BLaER1 treated with 17β-estradiol and CSF1 and Interleukin-3, amounts not matched to agents 10 nM and 100 nM (cell line): ENCODE results near the gene NAB2.

Experiments used
- H3K27ac ChIP-seq, 11 experiments: shearing (Covaris generic); formaldehyde crosslinking; 2 replicates each; pipeline ENCODE4 v1.8.1; 2022
- H3K27me3 ChIP-seq, 11 experiments: shearing (Covaris generic); formaldehyde crosslinking; 2 replicates each; pipeline ENCODE4 v1.8.1; 2022
- H3K36me3 ChIP-seq, 11 experiments: shearing (Covaris generic); formaldehyde crosslinking; 2 replicates each; pipeline ENCODE4 v1.8.1; 2022
- H3K4me1 ChIP-seq, 10 experiments: shearing (Covaris generic); formaldehyde crosslinking; 2 replicates each; pipeline ENCODE4 v1.8.1; 2022
- H3K4me2 ChIP-seq, 11 experiments: shearing (Covaris generic); formaldehyde crosslinking; 2 replicates each; pipeline ENCODE4 v1.8.1; 2022
- H3K4me3 ChIP-seq, 10 experiments: shearing (Covaris generic); formaldehyde crosslinking; 2 replicates each; pipeline ENCODE4 v1.8.1; 2022
- H3K9ac ChIP-seq, 11 experiments: shearing (Covaris generic); formaldehyde crosslinking; 2 replicates each; pipeline ENCODE4 v1.8.1; 2022
- H3K9me3 ChIP-seq, 11 experiments: shearing (Covaris generic); formaldehyde crosslinking; replicated peaks in 1 of 11; 2 replicates each; pipeline ENCODE4 v1.8.1; 2022
- H4K20me1 ChIP-seq, 11 experiments: shearing (Covaris generic); formaldehyde crosslinking; 2 replicates each; pipeline ENCODE4 v1.8.1; 2022
- Cebpa-rat ChIP-seq, 11 experiments: shearing (Covaris generic); IDR thresholded peaks; 2 replicates each; pipeline ENCODE4 v1.8.1; 2022

NAB2 gene, protein sequence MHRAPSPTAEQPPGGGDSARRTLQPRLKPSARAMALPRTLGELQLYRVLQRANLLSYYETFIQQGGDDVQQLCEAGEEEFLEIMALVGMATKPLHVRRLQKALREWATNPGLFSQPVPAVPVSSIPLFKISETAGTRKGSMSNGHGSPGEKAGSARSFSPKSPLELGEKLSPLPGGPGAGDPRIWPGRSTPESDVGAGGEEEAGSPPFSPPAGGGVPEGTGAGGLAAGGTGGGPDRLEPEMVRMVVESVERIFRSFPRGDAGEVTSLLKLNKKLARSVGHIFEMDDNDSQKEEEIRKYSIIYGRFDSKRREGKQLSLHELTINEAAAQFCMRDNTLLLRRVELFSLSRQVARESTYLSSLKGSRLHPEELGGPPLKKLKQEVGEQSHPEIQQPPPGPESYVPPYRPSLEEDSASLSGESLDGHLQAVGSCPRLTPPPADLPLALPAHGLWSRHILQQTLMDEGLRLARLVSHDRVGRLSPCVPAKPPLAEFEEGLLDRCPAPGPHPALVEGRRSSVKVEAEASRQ

DNA sequence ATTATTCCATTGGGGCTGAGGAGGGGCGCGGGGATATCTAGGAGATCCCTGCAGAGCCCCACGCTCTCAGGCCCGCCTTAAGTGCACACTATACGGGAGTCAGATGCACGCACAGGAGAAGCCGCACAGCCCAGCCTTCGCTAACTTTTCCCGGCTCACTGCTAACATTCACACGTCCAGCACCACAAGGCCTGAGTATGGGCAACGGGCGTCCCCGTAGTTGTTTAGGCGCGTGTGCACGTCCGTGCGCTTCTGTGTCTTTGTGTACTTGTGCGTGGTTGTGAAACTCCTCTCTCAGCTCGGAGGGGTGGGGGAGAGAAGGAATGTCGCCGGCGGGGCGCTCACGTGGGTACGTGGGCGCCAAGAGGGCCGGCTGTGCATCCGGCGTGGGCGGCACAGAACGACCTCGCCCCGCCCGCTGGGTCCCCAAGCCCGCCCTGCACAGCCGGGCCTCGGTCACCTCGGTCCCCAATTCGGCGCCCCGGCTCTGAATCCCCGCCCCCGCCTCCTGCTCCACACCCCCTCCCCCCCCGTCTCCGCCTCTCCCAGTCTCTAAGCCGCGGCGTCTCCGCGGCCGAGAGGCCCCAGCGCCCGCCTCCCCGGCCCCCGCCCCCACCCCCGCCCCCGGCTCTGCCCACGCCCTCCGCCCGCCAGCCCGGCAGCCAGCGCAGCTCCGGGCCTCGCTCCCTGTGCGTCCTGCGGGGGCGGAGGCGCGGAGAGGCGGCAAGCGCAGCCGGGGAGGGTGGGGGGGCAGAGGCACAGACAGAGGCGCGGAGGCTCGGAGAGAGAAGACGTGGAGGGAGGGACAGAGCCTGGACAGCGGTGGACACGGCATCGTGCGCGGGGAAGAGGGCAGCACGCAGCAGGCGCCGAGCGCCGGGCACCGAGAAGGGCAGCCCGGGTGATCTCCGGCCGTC, at the start of gene NAB2:
Gene NAB2 (plus strand): TSS at position 761 of the 917 bp plus-strand sequence. CDS start 158 bp downstream, outside the sequence.
- peak within 1 kb of the TSS; percentile 93 to 99 (median 97) for H3K9ac ChIP-seq
- peaks cover 34 to 41% (median 37%) of the 10 kb centered on the region in 11 experiments for H4K20me1 ChIP-seq
- peak within 1 kb of the TSS; percentile 94 to 100 (median 98) for H3K4me2 ChIP-seq
- peak within 1 kb of the TSS; percentile 74 to 98 (median 90) for H3K4me3 ChIP-seq
- H3K4me1 ChIP-seq: peaks cover 50 to 64% (median 56%) of the 10 kb centered on the region in 10 experiments
- no peaks in the 10 kb centered on the region for H3K27me3 ChIP-seq
- peak in 8 of 11 experiments; percentile 30 to 84 (median 52); a peak in 10 of 22 replicates for TF ChIP-seq Cebpa-rat (IDR thresholded peaks at IDR 0.05)
- peaks cover 28 to 33% (median 31%) of the 10 kb centered on the region in 11 experiments for H3K36me3 ChIP-seq
- no peaks in the 10 kb centered on the region for H3K9me3 ChIP-seq
- peak within 1 kb of the TSS; percentile 94 to 100 (median 99) for H3K27ac ChIP-seq

DNA sequence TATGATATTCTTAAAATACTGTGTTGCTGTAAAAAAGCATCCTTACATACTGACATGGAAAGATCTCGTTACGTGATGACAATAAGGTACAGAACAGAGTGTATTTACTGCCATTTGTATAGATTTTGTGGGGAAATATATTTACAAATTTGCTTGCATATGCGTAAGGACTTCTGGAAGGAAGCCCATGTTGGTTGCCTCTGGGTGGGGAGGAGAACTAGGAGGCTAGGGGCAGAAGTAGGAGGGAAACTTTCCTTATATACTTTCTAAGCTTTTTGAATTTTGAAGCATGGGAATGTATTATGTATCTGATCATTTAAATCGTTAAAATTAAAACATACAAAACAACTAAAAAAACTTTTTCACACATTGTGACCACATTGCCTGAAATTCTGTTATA, 48.7 kb upstream of the NAB2 start:
- peaks cover 0 to 24% (median 4%) of the 10 kb centered on the region in 10 experiments; a peak in 9 of 20 replicates for H3K4me1 ChIP-seq
- H3K9me3 ChIP-seq: no peaks in the 10 kb centered on the region
- H3K4me2 ChIP-seq: peak overlapping the region in 3 of 11 experiments; percentile 13 to 55 (median 36); a peak in 2 of 22 replicates
- H3K27ac ChIP-seq: no peak overlapping the region
- no peaks in the 10 kb centered on the region for H3K36me3 ChIP-seq
- no peak for TF ChIP-seq Cebpa-rat (IDR thresholded peaks at IDR 0.05)
- no peaks in the 10 kb centered on the region for H4K20me1 ChIP-seq
- no peak overlapping the region for H3K4me3 ChIP-seq
- H3K9ac ChIP-seq: no peak overlapping the region
- H3K27me3 ChIP-seq: no peaks in the 10 kb centered on the region

DNA sequence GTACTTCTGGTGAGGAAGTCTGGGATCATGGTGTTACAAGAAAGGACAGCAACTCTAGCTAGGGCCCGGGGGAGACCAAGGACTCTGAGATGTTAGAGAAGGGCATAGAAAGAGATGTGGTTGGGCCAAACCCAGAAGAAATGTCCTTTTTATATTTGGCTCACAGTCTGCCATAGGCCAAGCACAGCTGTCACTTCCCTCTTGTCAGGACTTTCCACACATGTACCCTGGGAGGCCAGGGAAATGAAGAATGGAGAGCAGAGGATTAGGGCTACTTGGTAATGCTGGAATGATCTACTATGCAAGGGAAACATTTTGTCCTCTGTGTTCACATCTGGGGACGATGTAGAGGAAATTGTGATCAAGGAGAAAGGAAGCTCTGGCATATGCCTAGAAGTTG, 48.2 kb upstream of the NAB2 start:
- TF ChIP-seq Cebpa-rat (IDR thresholded peaks at IDR 0.05): no peak
- H3K27me3 ChIP-seq: no peaks in the 10 kb centered on the region
- H3K9me3 ChIP-seq: no peaks in the 10 kb centered on the region
- H3K4me2 ChIP-seq: peak overlapping the region in 3 of 11 experiments; percentile 13 to 55 (median 36); a peak in 5 of 22 replicates
- no peaks in the 10 kb centered on the region for H3K36me3 ChIP-seq
- no peak overlapping the region for H3K27ac ChIP-seq
- H3K4me3 ChIP-seq: no peak overlapping the region
- H3K9ac ChIP-seq: no peak overlapping the region
- H3K4me1 ChIP-seq: peaks cover 0 to 30% (median 5%) of the 10 kb centered on the region in 10 experiments; a peak in 10 of 20 replicates
- H4K20me1 ChIP-seq: no peaks in the 10 kb centered on the region

DNA sequence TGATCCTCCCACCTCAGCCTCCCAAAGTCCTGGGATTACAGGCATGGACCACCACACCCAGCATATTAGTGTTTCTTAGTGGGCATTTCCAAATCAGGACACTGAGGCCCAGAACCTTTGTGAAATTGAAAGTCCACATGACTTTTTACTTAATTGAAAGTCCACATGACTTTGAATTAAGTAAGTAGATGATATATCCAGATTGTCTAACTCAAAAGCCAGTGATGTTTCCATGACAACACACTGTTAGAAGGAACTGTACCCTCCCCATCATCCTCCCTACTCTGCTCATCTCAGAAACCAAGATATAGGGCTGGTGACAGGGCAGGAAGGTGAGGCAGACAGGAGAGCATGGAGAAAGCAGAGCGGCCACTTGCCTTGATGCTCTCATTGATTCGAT, 46.2 kb upstream of the NAB2 start:
- Histone ChIP-seq H3K4me1 (peaks cover 8 to 49% (median 24%) of the 10 kb centered on the region in 10 experiments; a peak in 18 of 20 replicates), H3K9ac (no peak overlapping the region), H3K4me3 (no peak overlapping the region), H3K27ac (no peak overlapping the region), H4K20me1 (no peaks in the 10 kb centered on the region; a peak in 1 of 22 replicates), H3K36me3 (no peaks in the 10 kb centered on the region), H3K4me2 (no peak overlapping the region), H3K27me3 (no peaks in the 10 kb centered on the region), H3K9me3 (no peaks in the 10 kb centered on the region)
- TF ChIP-seq Cebpa-rat (IDR thresholded peaks at IDR 0.05): no peak

DNA sequence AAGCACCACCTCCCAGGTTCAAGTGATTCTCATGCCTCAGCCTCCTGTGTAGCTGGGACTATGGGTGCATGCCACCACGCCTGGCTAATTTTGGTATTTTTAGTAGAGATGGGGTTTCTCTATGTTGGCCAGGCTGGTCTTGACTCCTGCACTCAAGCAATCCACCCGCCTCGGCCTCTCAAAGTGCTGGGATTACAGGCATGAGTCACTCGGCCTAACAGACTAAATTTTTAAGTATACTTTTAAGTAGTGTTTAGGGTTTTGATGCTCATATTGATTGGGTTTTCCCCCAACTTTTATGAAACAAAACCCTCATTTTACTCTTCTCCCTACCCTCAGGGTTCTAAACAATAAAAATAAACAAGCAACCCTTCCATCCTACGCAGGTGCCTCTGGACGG, 44.4 kb upstream of the NAB2 start:
- Histone ChIP-seq H3K4me3 (no peak overlapping the region), H3K27ac (no peak overlapping the region), H3K9me3 (no peaks in the 10 kb centered on the region), H4K20me1 (no peaks in the 10 kb centered on the region; a peak in 1 of 22 replicates), H3K27me3 (no peaks in the 10 kb centered on the region), H3K36me3 (no peaks in the 10 kb centered on the region), H3K4me2 (no peak overlapping the region), H3K9ac (no peak overlapping the region), H3K4me1 (peaks cover 9 to 59% (median 41%) of the 10 kb centered on the region in 10 experiments; a peak in 18 of 20 replicates)
- no peak for TF ChIP-seq Cebpa-rat (IDR thresholded peaks at IDR 0.05)

DNA sequence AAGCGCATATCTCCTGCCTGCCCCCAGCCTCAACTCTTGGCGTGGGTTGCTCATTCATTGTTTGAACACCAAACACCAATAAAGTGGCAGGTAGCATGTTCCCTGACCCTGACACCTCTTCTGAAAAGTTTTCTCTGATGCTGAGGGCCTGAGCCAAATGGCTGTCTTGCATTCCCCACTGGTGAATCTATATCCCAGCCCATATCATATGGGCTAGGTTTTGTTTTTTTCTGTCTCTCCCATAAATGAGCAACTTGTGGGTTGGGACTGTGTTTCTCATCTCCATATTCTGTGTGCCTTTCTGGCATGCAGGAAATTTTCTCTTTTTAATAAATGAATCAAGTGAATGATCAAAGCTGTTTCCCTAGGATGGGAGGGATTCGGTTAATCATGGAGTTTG, 44.0 kb upstream of the NAB2 start:
- no peak overlapping the region for H3K4me2 ChIP-seq
- TF ChIP-seq Cebpa-rat (IDR thresholded peaks at IDR 0.05): no peak
- no peak overlapping the region for H3K27ac ChIP-seq
- no peaks in the 10 kb centered on the region for H3K36me3 ChIP-seq
- no peaks in the 10 kb centered on the region; a peak in 1 of 22 replicates for H4K20me1 ChIP-seq
- H3K27me3 ChIP-seq: no peaks in the 10 kb centered on the region
- no peaks in the 10 kb centered on the region for H3K9me3 ChIP-seq
- H3K4me3 ChIP-seq: no peak overlapping the region
- H3K4me1 ChIP-seq: peaks cover 9 to 61% (median 43%) of the 10 kb centered on the region in 10 experiments; a peak in 18 of 20 replicates
- no peak overlapping the region for H3K9ac ChIP-seq

DNA sequence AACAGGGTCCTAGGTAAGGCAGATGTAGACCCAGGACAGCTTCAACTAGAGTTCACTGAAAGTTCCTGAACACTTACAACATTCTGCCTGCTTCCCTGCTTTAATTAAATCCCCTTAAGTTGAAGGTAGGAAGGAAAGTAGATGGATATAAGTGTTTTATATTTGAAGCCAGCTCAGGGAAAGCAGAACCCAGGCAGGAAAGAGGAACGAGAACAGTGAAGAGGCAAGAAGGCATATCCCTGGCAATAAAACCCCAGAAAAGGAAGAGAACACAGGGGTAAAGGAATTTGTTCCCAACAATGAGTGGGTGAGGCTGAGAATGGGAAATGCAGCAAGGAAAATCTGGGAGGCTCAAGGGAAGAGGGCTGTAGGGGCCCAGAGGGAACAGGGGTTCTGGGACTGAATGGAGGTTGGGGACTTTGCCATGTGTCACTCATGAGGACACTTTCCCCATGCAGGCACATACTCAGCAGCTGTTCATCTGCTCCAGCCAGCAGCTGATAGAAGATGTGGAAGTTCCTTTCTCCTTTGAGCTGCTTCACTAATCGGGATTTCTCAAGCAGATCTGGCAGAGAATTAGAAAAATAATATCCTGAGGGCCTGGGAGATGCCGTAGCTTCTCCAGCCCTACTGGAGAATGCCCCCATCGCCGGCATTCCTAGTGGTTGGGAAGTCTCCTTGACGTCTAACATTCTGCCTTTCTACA, 42.7 kb upstream of the NAB2 start:
- no peaks in the 10 kb centered on the region for H3K9me3 ChIP-seq
- H3K27ac ChIP-seq: peak overlapping the region in 7 of 11 experiments; percentile 28 to 81 (median 70); a peak in 12 of 22 replicates
- no peaks in the 10 kb centered on the region for H3K27me3 ChIP-seq
- peaks cover 9 to 60% (median 40%) of the 10 kb centered on the region in 10 experiments; a peak in 18 of 20 replicates for H3K4me1 ChIP-seq
- peak overlapping the region in 4 of 11 experiments; percentile 1 to 65 (median 45); a peak in 3 of 22 replicates for H3K9ac ChIP-seq
- peak overlapping the region in 8 of 11 experiments; percentile 57 to 95 (median 92); a peak in 15 of 22 replicates for H3K4me2 ChIP-seq
- no peaks in the 10 kb centered on the region for H3K36me3 ChIP-seq
- H3K4me3 ChIP-seq: peak overlapping the region in 1 of 10 experiments; percentile 17; a peak in 1 of 20 replicates
- TF ChIP-seq Cebpa-rat (IDR thresholded peaks at IDR 0.05): no peak
- H4K20me1 ChIP-seq: no peaks in the 10 kb centered on the region; a peak in 1 of 22 replicates
